ENCODE data around the gene SDE2. TPM values are rescaled to one million over a fixed set of nuclear protein-coding genes. Genes with fewer than 3 reads are reported as not detected.
"Not testable (repeated sequence)": the region's sequence is repeated elsewhere in the genome, so short reads cannot be mapped to it uniquely, and the experiment has no call there.

SDE2 gene
- polyA plus RNA-seq, 3 donors from 2014 or later, result 13.5 to 18.9 (median 15.8) TPM

DNA sequence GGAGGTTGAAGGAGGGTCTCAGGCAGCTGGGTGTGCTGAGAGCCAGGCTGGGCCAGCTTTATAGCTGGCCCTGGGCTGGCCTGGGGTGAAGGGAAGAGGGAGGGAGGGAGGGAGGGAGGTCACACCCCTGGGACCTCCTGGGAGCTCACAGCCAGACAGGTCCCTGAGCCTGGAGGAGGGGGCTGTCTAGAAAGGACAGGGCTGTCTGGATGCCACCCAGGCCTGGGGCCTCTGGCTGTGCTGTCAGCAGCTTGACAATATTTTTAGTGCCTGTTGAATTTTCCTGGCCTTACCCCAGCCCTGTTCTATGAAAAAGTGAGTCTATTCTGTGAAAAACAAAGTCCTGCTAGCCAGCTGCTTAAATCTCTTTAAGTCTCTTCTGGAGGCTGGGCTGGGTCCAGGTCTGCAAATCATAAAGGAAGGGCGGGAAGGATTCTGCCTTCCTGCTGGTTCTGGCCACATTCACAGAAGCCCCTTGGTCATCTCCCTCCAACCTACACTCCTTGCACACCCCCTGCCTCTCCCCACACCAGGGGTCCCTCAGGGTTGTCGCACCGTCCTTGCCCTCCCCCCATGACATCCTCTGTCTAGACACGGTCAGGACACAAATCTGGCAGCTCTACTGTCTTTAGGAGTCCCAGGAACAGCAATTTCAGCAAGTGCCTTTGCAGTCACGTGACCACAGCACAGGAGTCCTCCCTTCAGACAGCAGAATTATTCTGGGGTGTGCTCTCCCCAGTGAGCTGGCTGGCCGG lies 57.8 kb downstream of the SDE2 start, which contains the start of gene LEFTY2:
Gene LEFTY2 (minus strand): TSS at position 34 of the 755 bp plus-strand sequence. CDS start 80 bp downstream, outside the sequence.
- no peak within 1 kb of the TSS for H3K4me3 Mint-ChIP-seq

DNA sequence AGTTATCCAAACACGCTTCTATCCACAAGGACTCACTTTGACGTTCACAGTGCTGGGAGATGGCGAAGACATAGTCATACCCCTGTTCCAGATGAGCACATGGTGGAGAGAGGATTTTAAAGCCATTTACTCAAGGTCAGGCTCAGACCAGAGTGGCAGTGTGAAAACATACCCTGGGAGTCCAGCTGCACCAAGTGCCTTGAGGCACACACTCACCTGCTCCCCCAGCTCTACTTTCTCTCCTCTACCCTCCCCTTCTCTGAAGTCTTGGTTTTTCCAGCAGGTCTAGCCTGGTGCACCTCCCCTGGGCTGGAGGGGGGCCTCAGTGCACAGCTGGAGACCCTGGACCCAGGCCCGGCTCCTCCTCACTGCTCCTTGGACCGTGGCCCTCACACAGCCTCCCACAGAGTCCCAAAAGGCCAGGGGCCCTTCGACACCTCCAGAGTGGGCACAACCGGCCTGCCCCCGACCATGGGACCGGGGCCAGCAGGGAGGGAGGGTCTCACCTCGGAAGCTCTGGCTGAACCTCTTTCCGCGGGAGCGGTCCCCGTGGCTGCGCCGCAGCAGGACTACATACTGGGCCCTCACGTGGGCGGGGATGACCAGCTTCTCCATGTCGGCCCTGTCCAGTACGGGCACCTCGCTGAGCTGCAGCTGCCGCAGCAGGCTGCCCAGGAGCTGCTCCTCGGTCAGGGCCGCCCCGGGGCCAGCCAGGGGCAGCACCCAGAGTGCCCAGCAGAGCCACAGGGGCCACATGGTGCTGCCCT lies 58.6 kb downstream of the SDE2 start:
- Mint-ChIP-seq H3K4me1 (peaks cover 25 to 26% of the 10 kb centered on the region in 2 donors), H3K36me3 (no peaks in the 10 kb centered on the region), H3K27ac (no peak overlapping the region), H3K4me3 (no peak overlapping the region), H3K27me3 (ENCODE audit: low read depth in 3 of 3) (peaks cover 0 to 2% (median 0%) of the 10 kb centered on the region in 3 donors), H3K9me3 (peaks cover 0 to 2% (median 0%) of the 10 kb centered on the region in 6 donors)
- DNase-seq, result no peak

More for the DNA sequence above, 57.8 kb downstream of the SDE2 start, which contains the start of gene LEFTY2:
- peaks cover 25 to 27% of the 10 kb centered on the region in 2 donors for H3K4me1 Mint-ChIP-seq
- DNase-seq, result no peak
- peaks cover 0 to 2% (median 0%) of the 10 kb centered on the region in 6 donors for H3K9me3 Mint-ChIP-seq
- no peak within 1 kb of the TSS for H3K27ac Mint-ChIP-seq
- no peaks in the 10 kb centered on the region for H3K36me3 Mint-ChIP-seq
- peaks cover 0 to 3% (median 2%) of the 10 kb centered on the region in 3 donors for H3K27me3 Mint-ChIP-seq (ENCODE audit: low read depth in 3 of 3)

DNA sequence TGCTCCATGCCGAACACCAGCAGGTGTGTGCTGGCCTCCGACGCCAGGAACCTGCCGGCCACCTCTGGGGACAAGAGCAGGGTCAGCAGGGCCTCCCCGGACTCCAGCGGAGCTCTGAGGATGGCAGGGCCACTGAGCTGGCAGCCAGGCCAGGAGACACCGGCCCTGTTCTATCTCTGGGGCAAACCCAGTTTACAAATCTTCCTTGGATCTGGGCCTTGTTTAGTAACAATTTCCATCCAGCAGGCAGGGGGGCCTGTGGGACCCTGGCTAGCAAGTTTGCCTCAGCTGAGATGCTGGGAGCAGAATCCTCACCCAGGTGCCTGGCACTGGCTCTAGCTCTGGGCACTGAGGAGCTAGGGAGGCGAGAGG lies 59.2 kb downstream of the SDE2 start:
- H3K9me3 Mint-ChIP-seq; H3K27ac Mint-ChIP-seq; H3K36me3 Mint-ChIP-seq; DNase-seq; H3K27me3 Mint-ChIP-seq (ENCODE audit: low read depth in 3 of 3); H3K4me3 Mint-ChIP-seq: not testable (repeated sequence)
- H3K4me1 Mint-ChIP-seq, result peaks cover 18 to 19% of the 10 kb centered on the region in 2 donors

DNA sequence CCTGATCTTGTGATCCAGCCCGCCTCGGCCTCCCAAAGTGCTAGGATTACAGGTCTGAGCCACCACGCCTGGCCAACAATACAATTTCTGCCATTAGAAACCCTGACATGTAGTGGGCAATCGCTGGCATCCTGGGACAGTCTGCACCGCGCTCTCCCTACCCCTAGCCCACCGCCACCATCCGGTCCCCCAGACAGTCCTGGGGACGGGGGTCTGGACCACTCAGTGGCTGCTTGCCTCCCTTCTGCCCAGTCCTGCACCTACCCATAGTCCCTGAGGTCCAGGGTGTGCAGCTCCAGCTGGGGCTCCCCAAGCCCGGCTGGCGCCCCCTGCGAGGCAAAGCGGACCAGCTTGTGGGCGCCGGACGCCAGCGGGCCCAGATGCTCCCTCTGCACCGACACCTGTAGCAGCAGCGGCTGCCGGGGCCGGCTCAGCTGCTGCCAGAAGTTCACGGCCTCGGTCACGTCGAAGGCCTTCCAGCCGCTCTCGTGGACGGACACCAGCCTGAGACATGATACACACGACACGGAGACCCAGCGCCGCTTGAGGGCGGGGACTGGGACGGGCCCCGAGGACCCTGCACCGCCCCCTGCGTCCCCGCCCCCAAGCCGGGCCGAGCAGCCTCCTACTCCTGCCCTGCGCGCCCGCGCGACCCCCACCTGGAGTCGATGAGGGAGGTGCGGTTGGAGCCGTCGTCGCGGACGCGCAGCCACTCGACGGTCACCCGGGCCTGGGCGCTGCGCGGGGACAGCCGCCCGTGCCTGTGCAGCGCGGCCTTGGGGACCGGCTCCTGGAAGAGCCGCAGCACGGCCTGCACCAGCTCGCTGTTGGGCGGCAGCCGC lies 59.8 kb downstream of the SDE2 start:
- not testable (repeated sequence) for H3K27ac Mint-ChIP-seq, H3K36me3 Mint-ChIP-seq, H3K4me3 Mint-ChIP-seq

DNA sequence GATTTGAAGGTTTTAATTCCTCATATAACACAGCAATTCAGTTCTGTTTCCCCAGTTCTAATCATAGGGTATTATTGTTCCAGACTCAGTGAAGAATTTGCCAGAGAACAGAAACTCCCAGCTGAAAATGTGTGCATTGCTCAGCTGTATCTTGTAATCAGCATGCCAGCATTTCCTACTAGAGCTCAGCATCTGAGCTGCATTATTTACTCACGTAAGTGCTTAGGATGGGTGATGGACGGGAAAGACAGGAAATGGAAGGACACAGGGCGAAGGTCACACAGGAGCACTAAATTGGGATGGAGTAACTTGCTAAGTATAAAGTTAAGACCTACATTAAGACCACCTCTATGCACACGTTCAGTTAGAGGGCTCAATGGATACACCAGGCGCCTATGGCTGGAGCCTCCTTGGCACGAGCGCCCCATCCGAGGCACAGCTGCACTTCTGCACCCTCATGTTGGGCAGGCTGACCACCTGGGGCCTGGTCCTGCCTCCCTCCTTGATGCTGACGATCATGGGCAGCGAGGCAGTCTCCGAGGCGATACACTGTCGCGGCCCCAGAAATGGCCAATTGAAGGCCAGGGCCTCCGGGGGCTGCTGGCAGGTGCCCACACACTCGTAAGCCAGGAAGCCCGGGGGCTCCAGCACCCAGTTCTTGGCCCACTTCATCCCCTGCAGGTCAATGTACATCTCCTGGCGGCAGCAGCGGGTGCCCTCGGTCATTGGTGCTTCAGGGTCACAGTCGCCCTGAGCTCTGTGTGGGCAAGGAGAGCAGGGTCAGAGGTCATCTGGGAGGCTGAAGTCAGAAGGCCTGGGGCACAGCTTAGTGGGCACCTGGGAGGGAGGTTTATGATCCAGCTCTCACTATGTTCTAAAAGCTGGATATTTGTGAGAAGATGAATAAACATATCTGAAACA lies 61.8 kb downstream of the SDE2 start:
- Mint-ChIP-seq H3K9me3 (peaks cover 0 to 2% (median 0%) of the 10 kb centered on the region in 6 donors), H3K27me3 (ENCODE audit: low read depth in 3 of 3) (peaks cover 0 to 2% (median 0%) of the 10 kb centered on the region in 3 donors), H3K36me3 (no peaks in the 10 kb centered on the region), H3K4me3 (no peak overlapping the region), H3K27ac (no peak overlapping the region), H3K4me1 (no peaks in the 10 kb centered on the region)
- no peak for DNase-seq

More for the DNA sequence above, 59.8 kb downstream of the SDE2 start:
- not testable (repeated sequence) for H3K27me3 Mint-ChIP-seq (ENCODE audit: low read depth in 3 of 3); H3K9me3 Mint-ChIP-seq; DNase-seq
- H3K4me1 Mint-ChIP-seq, result peaks cover 12 to 13% of the 10 kb centered on the region in 2 donors

DNA sequence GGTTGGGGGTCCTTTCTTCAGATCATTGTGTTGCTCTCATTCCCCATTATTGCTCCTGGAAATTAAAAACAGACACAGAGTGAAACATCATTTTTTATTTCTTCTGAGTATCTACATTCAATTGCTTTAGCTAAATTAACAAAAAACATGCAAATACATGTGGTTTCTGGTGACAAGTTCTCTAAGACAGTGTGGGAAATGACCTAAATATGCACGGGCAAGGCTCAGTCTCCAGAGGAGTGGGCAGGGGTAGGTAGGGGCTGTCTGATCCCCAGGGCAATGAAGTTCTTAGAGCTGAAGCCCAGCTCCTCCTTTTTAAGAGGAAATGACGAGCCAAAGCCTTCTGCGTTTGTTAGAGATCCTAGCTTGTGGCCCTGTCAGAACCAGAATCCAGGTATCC lies 62.6 kb downstream of the SDE2 start:
- no peaks in the 10 kb centered on the region for H3K4me1 Mint-ChIP-seq
- H3K27me3 Mint-ChIP-seq (ENCODE audit: low read depth in 3 of 3), result peaks cover 0 to 2% (median 0%) of the 10 kb centered on the region in 3 donors
- H3K36me3 Mint-ChIP-seq, result no peaks in the 10 kb centered on the region
- H3K27ac Mint-ChIP-seq, result peak overlapping the region in 1 of 6 donors; percentile 36
- peak overlapping the region in 1 of 5 donors; percentile 11 for H3K4me3 Mint-ChIP-seq
- H3K9me3 Mint-ChIP-seq, result peaks cover 0 to 2% (median 0%) of the 10 kb centered on the region in 6 donors
- DNase-seq, result no peak

DNA sequence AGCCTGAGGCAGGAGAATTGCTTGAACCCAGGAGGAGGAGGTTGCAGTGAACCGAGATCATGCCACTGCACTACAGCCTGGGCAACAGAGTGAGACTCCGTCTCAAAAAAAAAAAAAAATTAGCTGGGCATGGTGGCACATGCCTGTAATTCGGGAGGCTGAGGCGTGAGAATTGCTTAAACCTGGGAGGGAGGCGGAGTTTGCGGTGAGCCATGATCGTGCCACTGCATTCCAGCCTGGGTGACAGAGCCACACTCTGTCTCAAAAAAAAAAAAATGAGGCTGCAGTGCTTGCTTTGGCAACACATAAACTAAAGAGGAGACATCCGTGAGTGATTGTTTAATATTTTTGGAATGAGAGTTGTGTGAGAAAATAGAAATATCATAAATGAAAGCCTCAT lies 63.1 kb downstream of the SDE2 start:
- H3K27me3 Mint-ChIP-seq (ENCODE audit: low read depth in 3 of 3); H3K36me3 Mint-ChIP-seq; H3K27ac Mint-ChIP-seq; H3K4me3 Mint-ChIP-seq; DNase-seq; H3K4me1 Mint-ChIP-seq; H3K9me3 Mint-ChIP-seq: not testable (repeated sequence)

DNA sequence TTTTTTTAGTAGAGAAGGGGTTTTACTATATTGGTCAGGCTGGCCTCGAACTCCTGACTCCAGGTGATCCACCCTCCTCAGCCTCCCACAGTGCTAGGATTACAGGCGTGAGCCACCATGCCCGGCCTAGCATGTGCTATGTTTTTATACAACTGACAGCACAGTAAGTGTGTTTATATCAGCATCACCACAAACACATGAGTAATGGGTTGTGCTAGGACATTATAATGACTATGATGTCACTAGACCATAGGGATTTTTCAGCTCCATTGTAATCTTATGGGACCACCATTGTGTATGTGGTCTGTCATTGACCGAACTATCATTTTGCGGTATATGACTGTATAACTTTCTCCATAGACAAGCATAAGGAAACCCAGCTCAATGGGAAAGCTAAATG lies 64.4 kb downstream of the SDE2 start:
- H3K27ac Mint-ChIP-seq, result no peak overlapping the region
- DNase-seq, result no peak
- H3K4me3 Mint-ChIP-seq, result no peak overlapping the region
- no peaks in the 10 kb centered on the region for H3K36me3 Mint-ChIP-seq
- peaks cover 0 to 2% (median 0%) of the 10 kb centered on the region in 3 donors for H3K27me3 Mint-ChIP-seq (ENCODE audit: low read depth in 3 of 3)
- peaks cover 0 to 2% (median 0%) of the 10 kb centered on the region in 6 donors for H3K9me3 Mint-ChIP-seq
- peaks cover 0 to 2% of the 10 kb centered on the region in 2 donors for H3K4me1 Mint-ChIP-seq

DNA sequence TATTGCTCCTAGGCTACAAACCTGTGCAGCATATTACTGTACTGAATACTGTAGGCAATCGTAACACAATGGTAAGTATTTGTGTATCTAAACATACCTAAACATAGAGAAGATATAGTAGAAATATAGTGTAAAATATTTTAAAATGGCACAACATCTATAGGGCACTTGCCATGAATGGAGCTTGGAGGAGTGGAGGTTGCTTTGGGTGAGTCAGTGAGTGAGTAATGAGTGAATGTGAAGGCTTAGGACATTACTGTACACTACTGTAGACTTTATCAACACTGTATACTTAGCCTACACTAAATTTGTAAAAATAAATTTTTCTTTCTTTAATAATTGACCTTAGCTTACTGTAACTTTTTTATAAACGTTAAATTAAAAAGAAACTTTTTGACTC lies 66.1 kb downstream of the SDE2 start:
- Mint-ChIP-seq H3K27me3 (ENCODE audit: low read depth in 3 of 3) (peaks cover 0 to 2% (median 2%) of the 10 kb centered on the region in 3 donors), H3K36me3 (no peaks in the 10 kb centered on the region), H3K27ac (no peak overlapping the region), H3K4me3 (no peak overlapping the region), H3K4me1 (peaks cover 16 to 17% of the 10 kb centered on the region in 2 donors), H3K9me3 (peaks cover 0 to 2% (median 0%) of the 10 kb centered on the region in 6 donors)
- no peak for DNase-seq

Other genes with a start within 250 kb of the SDE2 start
- 100 to 1,000 TPM; 300 to 594 (median 317) TPM for gene SRP9, start 221.5 kb downstream of the SDE2 start, polyA plus RNA-seq
- gene EPHX1, start 189.2 kb downstream of the SDE2 start, polyA plus RNA-seq, result 1 to 10 TPM in 2 of 3 donors, under 1 TPM in 1; 0.86 to 2.4 (median 1.5) TPM
- 10 to 100 TPM; 10.1 to 27.4 (median 11.1) TPM for gene TMEM63A, start 117.0 kb downstream of the SDE2 start, polyA plus RNA-seq
- gene LEFTY1, start 110.2 kb downstream of the SDE2 start, polyA plus RNA-seq, result not detected
- 100 to 1,000 TPM in 1 of 3 donors, 10 to 100 TPM in 2; 62.0 to 106 (median 72.0) TPM for gene PYCR2, start 75.1 kb downstream of the SDE2 start, polyA plus RNA-seq
- gene LEFTY2, start 58.1 kb downstream of the SDE2 start, polyA plus RNA-seq, result not detected
- gene H3-3A, start 63.4 kb upstream of the SDE2 start, polyA plus RNA-seq, result 1,000 to 10,000 TPM in 1 of 3 donors, 100 to 1,000 TPM in 2; 850 to 1,086 (median 967) TPM
- 10 to 100 TPM in 2 of 3 donors, 1 to 10 TPM in 1; 4.8 to 23.2 (median 11.2) TPM for gene ACBD3, start 187.4 kb upstream of the SDE2 start, polyA plus RNA-seq
- gene MIXL1, start 224.3 kb upstream of the SDE2 start, polyA plus RNA-seq, result not detected